ENCODE results near the gene KCNMA1.

Gene KCNMA1

GRCh38 chr10:77474386-77474785 is 163.2 kb downstream of the KCNMA1 start:
- no peak for DNase-seq

GRCh38 chr10:77472146-77472545 is 165.5 kb downstream of the KCNMA1 start:
- no peak for DNase-seq

GRCh38 chr10:77471069-77471536 is 166.5 kb downstream of the KCNMA1 start:
- no peak for DNase-seq

GRCh38 chr10:77467422-77467963 is 170.1 kb downstream of the KCNMA1 start:
- DNase-seq: no peak

- DNase-seq: peak; percentile 59
Measured at GRCh38 chr10:77463967-77464745, 173.5 kb downstream of the KCNMA1 start.

GRCh38 chr10:77463499-77463898 is 174.1 kb downstream of the KCNMA1 start:
- DNase-seq: no peak

- no peak for DNase-seq
Measured at GRCh38 chr10:77461636-77462296, 175.8 kb downstream of the KCNMA1 start.

- no peak for DNase-seq
Measured at GRCh38 chr10:77459905-77460304, 177.7 kb downstream of the KCNMA1 start.

GRCh38 chr10:77458986-77459590 is 178.5 kb downstream of the KCNMA1 start:
- peak; percentile 73 for DNase-seq

- no peak for DNase-seq
Measured at GRCh38 chr10:77457721-77458120, 179.9 kb downstream of the KCNMA1 start.

- no peak for DNase-seq
Measured at GRCh38 chr10:77457266-77457665, 180.3 kb downstream of the KCNMA1 start.

- no peak for DNase-seq
Measured at GRCh38 chr10:77456414-77456813, 181.2 kb downstream of the KCNMA1 start.

- no peak for DNase-seq
Measured at GRCh38 chr10:77455561-77455960, 182.0 kb downstream of the KCNMA1 start.

GRCh38 chr10:77452952-77453564 is 184.6 kb downstream of the KCNMA1 start:
- no peak for DNase-seq

GRCh38 chr10:77451886-77452285 is 185.7 kb downstream of the KCNMA1 start:
- DNase-seq: no peak

- no peak for DNase-seq
Measured at GRCh38 chr10:77448226-77448625, 189.4 kb downstream of the KCNMA1 start.

GRCh38 chr10:77446700-77447099 is 190.9 kb downstream of the KCNMA1 start:
- no peak for DNase-seq

- no peak for DNase-seq
Measured at GRCh38 chr10:77445547-77445946, 192.1 kb downstream of the KCNMA1 start.

GRCh38 chr10:77444041-77444440 is 193.6 kb downstream of the KCNMA1 start:
- DNase-seq: no peak

- no peak for DNase-seq
Measured at GRCh38 chr10:77442699-77443189, 194.9 kb downstream of the KCNMA1 start.

GRCh38 chr10:77441353-77442166 is 196.0 kb downstream of the KCNMA1 start:
- DNase-seq: no peak
